ENCODE results near the gene CARMIL3. TPM values are rescaled to one million over a fixed set of nuclear protein-coding genes. Genes with fewer than 3 reads are reported as not detected.

The CARMIL3 gene
- polyA plus RNA-seq, 1 experiment: not detected

GRCh38 chr14:24064856-24065255 lies 13.0 kb downstream of the CARMIL3 start:
- POLR2A ChIA-PET: no interaction called here
- H3K9me3 ChIP-seq (ENCODE audit: control insufficient read depth, insufficient read depth, low read length): no peaks in the 10 kb centered on the region
- no peak overlapping the region for H3K27ac ChIP-seq (ENCODE audit: low read depth, low read length)
- peaks cover 49% of the 10 kb centered on the region for H3K27me3 ChIP-seq (ENCODE audit: control insufficient read depth, insufficient read depth, low read length)
- H3K4me3 ChIP-seq (ENCODE audit: low read depth, low read length): no peak overlapping the region
- CTCF ChIA-PET: interaction anchor here (0.9 to 6.3 kb wide), 3 partner anchors 9 to 44 kb away, joined by 3 to 44 read pairs (median 3); no protein-coding TSS in a partner anchor
- no peak for DNase-seq (ENCODE audit: low read depth, low spot score)
- no peak for TF ChIP-seq CTCF (IDR thresholded peaks at IDR 0.05; ENCODE audit: low read depth, low read length)

- POLR2A ChIA-PET: no interaction called here
- CTCF ChIA-PET: interaction anchor here (0.9 to 6.3 kb wide), 3 partner anchors 9 to 43 kb away, joined by 3 to 44 read pairs (median 3); no protein-coding TSS in a partner anchor
These were observed 13.6 kb downstream of the CARMIL3 start for GRCh38 chr14:24065408-24065807.

GRCh38 chr14:24066496-24067132 lies 14.8 kb downstream of the CARMIL3 start:
- H3K4me3 ChIP-seq (ENCODE audit: low read depth, low read length): no peak overlapping the region
- H3K27me3 ChIP-seq (ENCODE audit: control insufficient read depth, insufficient read depth, low read length): peaks cover 52% of the 10 kb centered on the region
- CTCF ChIA-PET: interaction anchor here (0.8 to 1.6 kb wide), 3 partner anchors 8 to 42 kb away, joined by 5 to 6 read pairs (median 6); no protein-coding TSS in a partner anchor
- H3K27ac ChIP-seq (ENCODE audit: low read depth, low read length): no peak overlapping the region
- no peak for TF ChIP-seq CTCF (IDR thresholded peaks at IDR 0.05; ENCODE audit: low read depth, low read length)
- no peaks in the 10 kb centered on the region for H3K9me3 ChIP-seq (ENCODE audit: control insufficient read depth, insufficient read depth, low read length)
- POLR2A ChIA-PET: no interaction called here
- no peak for DNase-seq (ENCODE audit: low read depth, low spot score)

More at GRCh38 chr14:24065408-24065807, 13.6 kb downstream of the CARMIL3 start:
- no peak for TF ChIP-seq CTCF (IDR thresholded peaks at IDR 0.05; ENCODE audit: low read depth, low read length)
- Histone ChIP-seq H3K27ac (ENCODE audit: low read depth, low read length) (no peak overlapping the region), H3K9me3 (ENCODE audit: control insufficient read depth, insufficient read depth, low read length) (no peaks in the 10 kb centered on the region), H3K4me3 (ENCODE audit: low read depth, low read length) (no peak overlapping the region), H3K27me3 (ENCODE audit: control insufficient read depth, insufficient read depth, low read length) (peaks cover 52% of the 10 kb centered on the region)
- DNase-seq (ENCODE audit: low read depth, low spot score): no peak

- DNase-seq (ENCODE audit: low read depth, low spot score): no peak
- TF ChIP-seq CTCF (IDR thresholded peaks at IDR 0.05; ENCODE audit: low read depth, low read length): no peak
- no peak overlapping the region for H3K27ac ChIP-seq (ENCODE audit: low read depth, low read length)
- peaks cover 55% of the 10 kb centered on the region for H3K27me3 ChIP-seq (ENCODE audit: control insufficient read depth, insufficient read depth, low read length)
- H3K4me3 ChIP-seq (ENCODE audit: low read depth, low read length): no peak overlapping the region
- POLR2A ChIA-PET: no interaction called here
- CTCF ChIA-PET: interaction anchor here (0.8 to 1.6 kb wide), 3 partner anchors 9 to 41 kb away, joined by 5 to 6 read pairs (median 6); no protein-coding TSS in a partner anchor
- no peaks in the 10 kb centered on the region for H3K9me3 ChIP-seq (ENCODE audit: control insufficient read depth, insufficient read depth, low read length)
These were observed 15.6 kb downstream of the CARMIL3 start for GRCh38 chr14:24067133-24068082.

Measured in AG04450 (cell line).